ENCODE data around the gene MICALL2.

Gene MICALL2

DNA sequence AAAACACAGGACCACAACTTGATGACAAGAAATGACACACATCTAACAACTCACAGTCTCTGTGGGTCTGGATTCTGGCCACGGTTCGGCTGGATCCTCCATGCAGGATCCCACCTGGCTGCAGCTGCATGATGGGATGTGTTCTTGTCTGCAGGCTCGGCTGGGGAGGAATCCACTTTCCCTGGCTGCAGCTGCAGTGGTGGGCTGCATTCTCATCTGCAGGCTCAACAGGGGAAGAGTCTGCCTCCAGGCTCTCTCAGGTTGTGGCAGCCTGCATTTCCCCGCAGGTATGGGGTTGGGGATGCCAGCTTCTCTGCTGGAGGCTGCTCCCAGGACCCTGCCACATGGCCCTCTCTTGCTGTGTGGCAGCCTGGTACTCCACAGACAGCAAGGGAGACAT lies 64.9 kb downstream of the MICALL2 start:
- DNase-seq (ENCODE audit: low read depth): no peak

GRCh38 chr7:1393421-1393820 lies 65.8 kb downstream of the MICALL2 start:
- DNase-seq (ENCODE audit: low read depth): no peak

DNA sequence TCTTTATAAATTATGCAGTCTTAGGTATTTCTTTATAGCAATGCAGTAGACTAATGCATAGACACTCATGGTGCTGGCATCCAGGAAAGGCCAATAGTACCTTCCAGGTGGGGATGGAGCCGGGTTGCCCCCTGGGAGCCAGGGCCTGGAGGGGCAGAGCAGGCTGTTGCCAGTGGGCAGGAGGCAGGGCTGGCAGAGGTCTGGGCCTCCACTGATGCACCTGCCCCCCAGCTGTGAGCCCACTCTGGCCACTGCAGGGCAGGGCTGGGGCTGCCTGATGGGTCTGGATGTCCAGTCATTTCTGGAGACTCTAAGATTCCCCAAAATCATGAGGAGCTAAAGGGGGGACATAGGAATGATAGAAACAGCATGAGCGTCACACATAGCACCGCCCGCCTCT lies 66.7 kb downstream of the MICALL2 start:
- DNase-seq (ENCODE audit: low read depth): no peak

DNA sequence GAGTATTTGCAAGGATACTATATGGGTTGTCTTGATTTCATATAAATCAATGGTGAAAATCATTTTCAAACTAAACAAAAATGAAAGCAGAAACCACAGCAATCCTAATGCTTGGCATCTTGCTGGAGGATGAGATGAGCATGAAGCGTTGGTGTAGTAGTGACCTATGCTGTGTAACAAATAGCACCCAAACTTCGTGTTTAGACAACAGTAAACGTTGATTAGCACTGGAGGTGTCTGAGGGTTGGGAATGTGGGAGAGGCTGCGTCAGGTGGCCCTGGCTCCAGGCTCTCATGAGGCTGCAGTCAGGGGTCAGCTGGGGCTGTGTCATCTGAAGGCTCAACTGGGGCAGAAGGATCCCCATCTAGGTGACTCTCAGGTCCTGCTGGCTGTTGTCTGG lies 67.8 kb downstream of the MICALL2 start:
- DNase-seq (ENCODE audit: low read depth): no peak

DNA sequence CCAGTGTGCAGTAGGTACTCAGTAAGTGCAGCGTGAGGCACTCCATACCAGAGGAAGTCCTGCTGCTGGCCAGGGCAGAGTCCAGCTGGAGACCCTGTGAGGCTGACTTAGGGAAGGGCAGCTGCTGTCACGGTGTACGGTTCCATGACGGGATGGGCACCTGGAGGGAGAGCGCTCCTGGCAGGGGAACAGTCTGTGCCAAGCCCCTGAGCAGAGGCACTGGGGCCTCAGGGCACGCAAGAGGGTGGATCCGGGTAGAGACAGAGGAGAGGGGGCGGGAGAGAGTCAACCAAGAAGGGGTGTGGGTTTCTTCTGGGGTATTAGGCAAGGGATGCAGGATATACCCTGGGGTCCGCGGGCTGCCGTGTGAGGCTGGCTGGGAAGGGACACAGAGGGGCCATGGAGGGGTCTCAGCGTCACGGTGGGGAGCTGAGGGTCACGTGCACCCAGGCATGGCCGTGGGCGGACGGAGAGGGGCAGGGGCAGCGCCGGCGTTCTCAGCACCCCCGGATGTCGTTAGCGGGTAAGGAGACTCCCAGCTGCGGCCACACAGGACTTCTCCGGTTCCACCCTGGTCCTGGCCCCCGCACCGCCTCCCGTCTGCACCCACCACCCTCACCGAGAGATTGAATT lies 70.5 kb downstream of the MICALL2 start:
- no peak for DNase-seq (ENCODE audit: low read depth)

DNA sequence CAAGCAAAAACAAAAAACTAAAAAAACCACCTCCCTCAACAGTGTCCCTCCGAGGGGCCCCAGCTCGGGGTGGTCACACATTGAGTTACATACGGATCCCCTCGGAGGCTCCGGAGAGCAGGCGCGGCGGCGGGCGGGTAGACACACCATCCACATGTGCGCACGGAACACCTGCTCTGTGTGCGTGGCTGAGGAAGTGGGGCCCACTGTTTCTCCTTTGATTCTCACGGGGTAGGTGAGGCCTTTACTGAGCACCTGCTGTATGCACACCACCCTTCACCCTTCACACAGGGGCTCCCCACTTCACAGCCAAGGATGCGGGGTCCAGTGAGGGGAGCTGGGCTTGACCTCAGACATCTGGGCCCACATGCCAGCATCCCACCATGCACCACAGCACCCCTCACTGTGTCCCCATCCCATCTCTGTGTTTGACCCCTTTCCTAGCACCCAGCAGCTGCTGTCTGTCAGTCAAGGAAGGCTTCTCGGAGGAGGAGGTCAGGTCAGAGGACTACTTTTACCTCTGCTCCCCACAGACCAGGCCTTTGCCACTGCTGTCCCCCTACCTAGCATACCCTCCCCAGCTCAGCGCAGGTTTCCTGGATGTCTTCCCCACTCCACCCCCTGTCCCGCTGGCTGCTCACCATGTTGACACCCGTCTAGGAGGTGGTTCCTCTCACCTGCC lies 71.1 kb downstream of the MICALL2 start:
- DNase-seq (ENCODE audit: low read depth): no peak

DNA sequence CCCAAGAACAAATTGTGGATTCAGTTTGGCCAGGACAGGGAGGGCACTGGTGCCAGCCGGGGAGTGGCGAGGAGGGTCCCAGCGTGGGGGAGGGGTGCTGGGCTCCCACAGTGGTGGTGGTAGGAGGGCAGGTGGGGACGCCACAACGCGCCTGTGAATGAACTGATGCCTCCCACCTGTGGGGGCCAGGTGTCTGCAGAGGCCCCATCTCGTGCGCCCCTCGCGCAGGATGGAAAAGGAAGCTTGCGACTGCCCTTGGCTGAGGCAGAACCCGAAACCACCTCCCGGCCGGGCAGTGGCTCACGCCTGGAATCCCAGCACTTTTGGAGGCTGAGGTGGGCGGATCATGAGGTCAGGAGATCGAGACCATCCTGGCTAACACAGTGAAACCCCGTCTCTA lies 72.0 kb downstream of the MICALL2 start:
- DNase-seq (ENCODE audit: low read depth): no peak

GRCh38 chr7:1386623-1387220 lies 72.5 kb downstream of the MICALL2 start:
- no peak for DNase-seq (ENCODE audit: low read depth)

DNA sequence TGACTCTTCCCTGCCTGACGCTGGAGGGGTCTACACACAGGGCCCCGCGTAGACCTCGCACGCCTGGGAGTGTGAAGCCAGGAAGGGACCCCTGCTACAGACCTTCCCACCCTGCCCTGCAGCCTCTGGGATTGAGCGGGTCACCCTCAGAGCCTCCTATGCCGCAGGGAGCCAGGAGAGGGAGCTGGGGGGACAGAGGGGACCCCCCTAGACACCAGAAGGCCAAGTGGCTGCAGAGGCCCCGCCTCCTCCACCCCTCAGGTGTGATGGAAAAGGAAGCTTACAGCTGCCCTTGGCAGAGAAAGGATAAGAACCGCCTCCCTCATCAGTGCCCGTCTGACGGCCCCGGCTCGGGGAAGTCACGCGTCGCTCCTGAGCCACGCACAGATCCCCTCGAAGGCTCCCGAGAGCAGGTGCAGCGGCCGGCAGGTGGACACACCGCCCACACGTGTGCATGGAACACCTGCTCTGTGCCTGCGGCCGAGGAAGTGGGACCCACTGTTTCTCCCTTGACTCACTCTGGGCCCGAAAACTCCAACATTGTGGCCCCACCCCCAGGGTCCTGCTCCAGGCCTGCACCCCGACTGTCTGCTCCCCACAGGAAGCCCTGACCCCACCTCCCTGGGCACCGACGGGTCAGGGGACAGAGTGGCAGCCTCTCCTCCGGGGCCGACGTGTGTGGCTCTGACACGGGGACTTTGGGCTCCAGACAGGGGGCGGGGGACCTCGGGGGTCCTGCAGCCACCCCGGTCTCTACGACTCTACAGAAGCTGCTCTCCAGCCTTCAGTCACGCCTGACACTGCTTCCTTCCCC lies 73.3 kb downstream of the MICALL2 start:
- no peak for DNase-seq (ENCODE audit: low read depth)

GRCh38 chr7:1385086-1385808 lies 74.0 kb downstream of the MICALL2 start:
- no peak for DNase-seq (ENCODE audit: low read depth)
